Neural crest cell (in vitro differentiated cells): Measurements from ENCODE around the gene AJM1. TPM values are rescaled to one million over a fixed set of nuclear protein-coding genes. Genes with fewer than 3 reads are reported as not detected.
"Not testable (repeated sequence)": the region's sequence is repeated elsewhere in the genome, so short reads cannot be mapped to it uniquely, and the experiment has no call there.

Source experiments
- DNase-seq: peaks from one replicate; pipeline ENCODE4 v3.0.0; 2021; ENCODE audit warnings: low read depth, mixed read lengths, low spot score
- H3K27ac Mint-ChIP-seq: one replicate; pipeline ENCODE4 v1.8.0; 2021; ENCODE audit warnings: mild to moderate bottlenecking, mixed read lengths; ENCODE audit not compliant: unreplicated experiment
- H3K27me3 Mint-ChIP-seq: 2 replicates; pipeline ENCODE4 v1.8.0; 2021; ENCODE audit warnings: low read depth, mild to moderate bottlenecking, mixed read lengths
- H3K36me3 Mint-ChIP-seq: 2 replicates; pipeline ENCODE4 v1.8.0; 2021; ENCODE audit warnings: low read depth, mild to moderate bottlenecking, mixed read lengths
- H3K4me1 Mint-ChIP-seq: 2 replicates; pipeline ENCODE4 v1.8.0; 2021; ENCODE audit warnings: mixed read lengths
- H3K4me3 Mint-ChIP-seq: one replicate; pipeline ENCODE4 v1.8.0; 2021; ENCODE audit warnings: mild to moderate bottlenecking, mixed read lengths
- H3K9me3 Mint-ChIP-seq: 2 replicates; pipeline ENCODE4 v1.8.0; 2021; ENCODE audit warnings: mixed read lengths
- CTCF ChIP-seq: fragments of 200-600 bp; sonication (generic); conservative IDR thresholded peaks from 2 replicates; pipeline ENCODE4 v1.5.0; 2021; ENCODE audit warnings: antibody characterized with exemption, mild to moderate bottlenecking
- total RNA-seq: library from RNA; stranded (reverse); gene quantifications from 2 replicates; pipeline ENCODE4 v1.2.1, GENCODE V29; 2021

AJM1 gene
- total RNA-seq, 1 donor from 2014 or later: 2.8 TPM

- H3K27me3 Mint-ChIP-seq: peaks cover 7% of the 10 kb centered on the region
- H3K4me3 Mint-ChIP-seq: peak overlapping the region; percentile 49
- H3K27ac Mint-ChIP-seq: no peak overlapping the region
- DNase-seq: no peak
- no peaks in the 10 kb centered on the region for H3K9me3 Mint-ChIP-seq
- no peak for TF ChIP-seq CTCF
- peaks cover 6% of the 10 kb centered on the region for H3K4me1 Mint-ChIP-seq
- peaks cover 4% of the 10 kb centered on the region for H3K36me3 Mint-ChIP-seq
These were observed 6.9 kb upstream of the AJM1 start for GRCh38 chr9:136835162-136835931.

- Mint-ChIP-seq H3K4me1 (peaks cover 9% of the 10 kb centered on the region), H3K36me3 (peaks cover 4% of the 10 kb centered on the region), H3K9me3 (no peaks in the 10 kb centered on the region), H3K27ac (no peak overlapping the region), H3K27me3 (peaks cover 10% of the 10 kb centered on the region), H3K4me3 (peak overlapping the region; percentile 19)
- DNase-seq: no peak
- TF ChIP-seq CTCF: no peak
These were observed 6.1 kb upstream of the AJM1 start for GRCh38 chr9:136835932-136836904.

GRCh38 chr9:136837146-136837855 is 5.0 kb upstream of the AJM1 start:
- H3K36me3 Mint-ChIP-seq: peaks cover 4% of the 10 kb centered on the region
- H3K4me3 Mint-ChIP-seq: no peak overlapping the region
- H3K27me3 Mint-ChIP-seq: peaks cover 18% of the 10 kb centered on the region
- peaks cover 17% of the 10 kb centered on the region for H3K4me1 Mint-ChIP-seq
- no peak for DNase-seq
- no peak overlapping the region for H3K27ac Mint-ChIP-seq
- TF ChIP-seq CTCF: no peak
- no peaks in the 10 kb centered on the region for H3K9me3 Mint-ChIP-seq

- not testable (repeated sequence) for H3K27ac Mint-ChIP-seq
These were observed 4.4 kb upstream of the AJM1 start for GRCh38 chr9:136837856-136838277.

GRCh38 chr9:136838314-136839228 is 3.7 kb upstream of the AJM1 start:
- no peak for TF ChIP-seq CTCF
- Mint-ChIP-seq H3K4me1 (peaks cover 19% of the 10 kb centered on the region), H3K4me3 (peak overlapping the region; percentile 38), H3K9me3 (no peaks in the 10 kb centered on the region), H3K27ac (no peak overlapping the region), H3K27me3 (peaks cover 23% of the 10 kb centered on the region), H3K36me3 (peaks cover 4% of the 10 kb centered on the region)
- no peak for DNase-seq

More at GRCh38 chr9:136837856-136838277, 4.4 kb upstream of the AJM1 start:
- H3K4me3 Mint-ChIP-seq, H3K9me3 Mint-ChIP-seq, H3K36me3 Mint-ChIP-seq, DNase-seq: not testable (repeated sequence)
- Mint-ChIP-seq H3K27me3 (peaks cover 20% of the 10 kb centered on the region), H3K4me1 (peaks cover 19% of the 10 kb centered on the region)
